H9 (cell line): ENCODE measurements around the gene OR10H2. TPM values are rescaled to one million over a fixed set of nuclear protein-coding genes. Genes with fewer than 3 reads are reported as not detected.

Source experiments
- DNase-seq: peaks from one replicate; pipeline ENCODE4 v3.0.0-alpha.2; 2017
- H2AFZ ChIP-seq: one replicate; pipeline ENCODE4 v1.6.1; 2013; ENCODE audit warnings: mild to moderate bottlenecking, low read length, control low read depth, moderate library complexity
- H2AK5ac ChIP-seq: 2 replicates; pipeline ENCODE4 v1.6.1; 2013; ENCODE audit warnings: low read length, control low read depth, mixed read lengths; ENCODE audit not compliant: insufficient read length
- H2BK120ac ChIP-seq: one replicate; pipeline ENCODE4 v1.6.1; 2013; ENCODE audit warnings: low read depth, mild to moderate bottlenecking, low read length, control low read depth, inconsistent platforms; ENCODE audit not compliant: poor library complexity, severe bottlenecking
- H2BK12ac ChIP-seq: 2 replicates; pipeline ENCODE4 v1.6.1; 2013; ENCODE audit warnings: low read length, control low read depth, mixed read lengths, low read depth; ENCODE audit not compliant: insufficient read length
- H2BK15ac ChIP-seq: 2 replicates; pipeline ENCODE4 v1.6.1; 2013; ENCODE audit warnings: low read depth, low read length, control low read depth
- H2BK20ac ChIP-seq: one replicate; pipeline ENCODE4 v1.6.1; 2013; ENCODE audit warnings: low read depth, mild to moderate bottlenecking, low read length, control low read depth, inconsistent platforms; ENCODE audit not compliant: poor library complexity, severe bottlenecking
- H2BK5ac ChIP-seq: 2 replicates; pipeline ENCODE4 v1.6.1; 2013; ENCODE audit warnings: low read length, control low read depth, mixed read lengths; ENCODE audit not compliant: insufficient read length
- H3K14ac ChIP-seq: 2 replicates; pipeline ENCODE4 v1.6.1; 2013; ENCODE audit warnings: low read length, control low read depth; ENCODE audit not compliant: insufficient read depth
- H3K18ac ChIP-seq: 2 replicates; pipeline ENCODE4 v1.6.1; 2013; ENCODE audit warnings: low read depth, mild to moderate bottlenecking, mixed read lengths, low read length, control low read depth; ENCODE audit not compliant: insufficient read length
- H3K23ac ChIP-seq: 2 replicates; pipeline ENCODE4 v1.6.1; 2013; ENCODE audit warnings: low read length, control low read depth, mixed read lengths, low read depth; ENCODE audit not compliant: insufficient read length
- H3K23me2 ChIP-seq: 2 replicates; pipeline ENCODE4 v1.6.1; 2013; ENCODE audit warnings: low read depth, mild to moderate bottlenecking, mixed read lengths, low read length, control low read depth; ENCODE audit not compliant: insufficient read length, poor library complexity, severe bottlenecking
- H3K27ac ChIP-seq: 2 replicates; pipeline ENCODE4 v1.5.1; 2013; ENCODE audit warnings: low read length, control low read depth, mixed read lengths, low read depth; ENCODE audit not compliant: insufficient read length
- H3K27me3 ChIP-seq: 2 replicates; pipeline ENCODE4 v1.6.1; 2013; ENCODE audit warnings: low read length, control low read depth, inconsistent platforms; ENCODE audit not compliant: insufficient read depth
- H3K4ac ChIP-seq: 2 replicates; pipeline ENCODE4 v1.6.1; 2013; ENCODE audit warnings: low read depth, mild to moderate bottlenecking, control low read depth, inconsistent platforms, low read length, moderate library complexity
- H3K4me1 ChIP-seq: 2 replicates; pipeline ENCODE4 v1.6.1; 2013; ENCODE audit warnings: low read length, control low read depth, inconsistent platforms; ENCODE audit not compliant: insufficient read depth
- H3K4me2 ChIP-seq: 2 replicates; pipeline ENCODE4 v1.6.1; 2013; ENCODE audit warnings: low read length, control low read depth, mixed read lengths; ENCODE audit not compliant: insufficient read length, insufficient read depth
- H3K56ac ChIP-seq: 2 replicates; pipeline ENCODE4 v1.6.1; 2013; ENCODE audit warnings: low read depth, mild to moderate bottlenecking, mixed read lengths, low read length, control low read depth; ENCODE audit not compliant: insufficient read length
- H3K79me1 ChIP-seq: 2 replicates; pipeline ENCODE4 v1.6.1; 2013; ENCODE audit warnings: low read depth, mild to moderate bottlenecking, moderate library complexity, low read length, control low read depth, inconsistent platforms; ENCODE audit not compliant: insufficient read depth, poor library complexity, severe bottlenecking
- H3K79me2 ChIP-seq: 2 replicates; pipeline ENCODE4 v1.6.1; 2013; ENCODE audit warnings: low read length, control low read depth, inconsistent platforms; ENCODE audit not compliant: insufficient read depth
- H3K9ac ChIP-seq: 2 replicates; pipeline ENCODE4 v1.6.1; 2013; ENCODE audit warnings: low read length, control low read depth, mixed read lengths; ENCODE audit not compliant: insufficient read length; ENCODE audit errors: extremely low read depth
- H3K9me3 ChIP-seq: one replicate; pipeline ENCODE4 v1.6.1; 2013; ENCODE audit warnings: low read depth, low read length, inconsistent platforms; ENCODE audit not compliant: control insufficient read depth
- H3T11ph ChIP-seq: one replicate; pipeline ENCODE4 v1.6.1; 2013; ENCODE audit warnings: mild to moderate bottlenecking, low read length, control low read depth, inconsistent platforms
- H4K20me1 ChIP-seq: one replicate; pipeline ENCODE4 v1.6.1; 2013; ENCODE audit not compliant: control insufficient read depth, insufficient read length, insufficient read depth
- H4K5ac ChIP-seq: 2 replicates; pipeline ENCODE4 v1.6.1; 2013; ENCODE audit warnings: low read depth, mild to moderate bottlenecking, mixed read lengths, low read length, control low read depth; ENCODE audit not compliant: insufficient read length
- H4K8ac ChIP-seq: replicated peaks from 2 replicates; pipeline ENCODE4 v1.6.1; 2013; ENCODE audit warnings: low read length, control low read depth, mixed read lengths, low read depth; ENCODE audit not compliant: insufficient read length
- H4K91ac ChIP-seq: 2 replicates; pipeline ENCODE4 v1.6.1; 2013; ENCODE audit warnings: low read depth, mild to moderate bottlenecking, moderate library complexity, mixed read lengths, low read length, control low read depth; ENCODE audit not compliant: insufficient read length
- H3K27ac Mint-ChIP-seq, 3 experiments: 2 replicates in 2 of 3; 3 replicates in 1 of 3; pipeline ENCODE4 v1.8.0; 2020 to 2021; ENCODE audit warnings: mixed read lengths in 3 of 3, mild to moderate bottlenecking in 1 of 3, moderate library complexity in 1 of 3
- H3K27me3 Mint-ChIP-seq: 2 replicates; pipeline ENCODE4 v1.8.0; 2021; ENCODE audit warnings: low read depth, mild to moderate bottlenecking, moderate library complexity, mixed read lengths
- H3K36me3 Mint-ChIP-seq, 3 experiments: 2 replicates in 2 of 3; 3 replicates in 1 of 3; pipeline ENCODE4 v1.8.0; 2020 to 2021; ENCODE audit warnings: low read depth in 3 of 3, mixed read lengths in 3 of 3; ENCODE audit not compliant: insufficient read depth in 1 of 3
- H3K4me1 Mint-ChIP-seq, 2 experiments: 2 replicates each; pipeline ENCODE4 v1.8.0; 2020; ENCODE audit warnings: mixed read lengths in 2 of 2
- H3K4me3 Mint-ChIP-seq, 2 experiments: 2 replicates in 1 of 2; 3 replicates in 1 of 2; pipeline ENCODE4 v1.8.0; 2020 to 2021; ENCODE audit warnings: mild to moderate bottlenecking in 2 of 2, mixed read lengths in 2 of 2, moderate library complexity in 1 of 2
- H3K9me3 Mint-ChIP-seq, 2 experiments: 2 replicates in 1 of 2; 3 replicates in 1 of 2; pipeline ENCODE4 v1.8.0; 2020; ENCODE audit warnings: mild to moderate bottlenecking in 2 of 2, mixed read lengths in 2 of 2, moderate library complexity in 1 of 2
- WGBS: extraction: QIAGEN DNeasy Blood & Tissue Kit; methylation state at CpG from one replicate; pipeline ENCODE4 v1.1.7; 2013; ENCODE audit warnings: missing lambda C conversion rate, low lambda C conversion rate, mixed read lengths; ENCODE audit not compliant: insufficient read length; ENCODE audit errors: extremely low coverage; 5-methylcytosine and 5-hydroxymethylcytosine counted together
- total RNA-seq: library from RNA; stranded (reverse); gene quantifications from 2 replicates; pipeline ENCODE4 v1.2.1, GENCODE V29; 2021
- TF ChIP-seq, protein P1 (sequence below): fragments of 200-600 bp; sonication (generic); conservative IDR thresholded peaks from 3 replicates; pipeline ENCODE4 v1.8.0; 2021; ENCODE audit warnings: antibody characterized with exemption, mild to moderate bottlenecking

OR10H2 gene
- total RNA-seq, 1 experiment from 2014 or later: not detected

- no peaks in the 10 kb centered on the region for H3K4me1 ChIP-seq
- peaks cover 63% of the 10 kb centered on the region for H3K9me3 ChIP-seq
- H2BK120ac ChIP-seq: no peak overlapping the region
- H3K4me1 Mint-ChIP-seq: no peaks in the 10 kb centered on the region
- no peak for DNase-seq
- H4K91ac ChIP-seq: no peak overlapping the region
- no peak overlapping the region for H3K4me2 ChIP-seq
- no peak overlapping the region for H4K8ac ChIP-seq
- no peaks in the 10 kb centered on the region for H3K23me2 ChIP-seq
- peaks cover 2 to 18% (median 10%) of the 10 kb centered on the region in 3 experiments; a peak in 4 of 7 replicates for H3K36me3 Mint-ChIP-seq
- H3K27me3 ChIP-seq: no peaks in the 10 kb centered on the region
- H3K4ac ChIP-seq: no peak overlapping the region
- no peak overlapping the region for H3K56ac ChIP-seq
- H2BK15ac ChIP-seq: no peak overlapping the region
- WGBS: no CpG with 5 or more reads among the region's 7 CpGs
- H2BK20ac ChIP-seq: no peak overlapping the region
- no peak overlapping the region for H3K27ac Mint-ChIP-seq
- H4K5ac ChIP-seq: no peak overlapping the region
- H3K14ac ChIP-seq: no peak overlapping the region
- H2AK5ac ChIP-seq: no peak overlapping the region
- H3K23ac ChIP-seq: no peak overlapping the region
- no peaks in the 10 kb centered on the region for H3K79me2 ChIP-seq
- H3K4me3 Mint-ChIP-seq: no peak overlapping the region
- H3K18ac ChIP-seq: no peak overlapping the region
- no peak overlapping the region for H3K9ac ChIP-seq
- TF ChIP-seq, protein P1, sequence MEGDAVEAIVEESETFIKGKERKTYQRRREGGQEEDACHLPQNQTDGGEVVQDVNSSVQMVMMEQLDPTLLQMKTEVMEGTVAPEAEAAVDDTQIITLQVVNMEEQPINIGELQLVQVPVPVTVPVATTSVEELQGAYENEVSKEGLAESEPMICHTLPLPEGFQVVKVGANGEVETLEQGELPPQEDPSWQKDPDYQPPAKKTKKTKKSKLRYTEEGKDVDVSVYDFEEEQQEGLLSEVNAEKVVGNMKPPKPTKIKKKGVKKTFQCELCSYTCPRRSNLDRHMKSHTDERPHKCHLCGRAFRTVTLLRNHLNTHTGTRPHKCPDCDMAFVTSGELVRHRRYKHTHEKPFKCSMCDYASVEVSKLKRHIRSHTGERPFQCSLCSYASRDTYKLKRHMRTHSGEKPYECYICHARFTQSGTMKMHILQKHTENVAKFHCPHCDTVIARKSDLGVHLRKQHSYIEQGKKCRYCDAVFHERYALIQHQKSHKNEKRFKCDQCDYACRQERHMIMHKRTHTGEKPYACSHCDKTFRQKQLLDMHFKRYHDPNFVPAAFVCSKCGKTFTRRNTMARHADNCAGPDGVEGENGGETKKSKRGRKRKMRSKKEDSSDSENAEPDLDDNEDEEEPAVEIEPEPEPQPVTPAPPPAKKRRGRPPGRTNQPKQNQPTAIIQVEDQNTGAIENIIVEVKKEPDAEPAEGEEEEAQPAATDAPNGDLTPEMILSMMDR: no peak
- H2BK12ac ChIP-seq: no peak overlapping the region
- H3K79me1 ChIP-seq: no peaks in the 10 kb centered on the region
- H2BK5ac ChIP-seq: no peak overlapping the region
- no peak overlapping the region for H3T11ph ChIP-seq
- H3K27ac ChIP-seq: no peak overlapping the region
- no peaks in the 10 kb centered on the region; the same call in 1 of the 2 replicates for H3K27me3 Mint-ChIP-seq
- no peaks in the 10 kb centered on the region for H4K20me1 ChIP-seq
- peaks cover 76 to 87% of the 10 kb centered on the region in 2 experiments for H3K9me3 Mint-ChIP-seq
- H2AFZ ChIP-seq: no peak overlapping the region
Measured at GRCh38 chr19:15702534-15702930, 25.3 kb upstream of the OR10H2 start.
